Smooth muscle cell (in vitro differentiated cells): ENCODE data around the gene AMOT. TPM values are rescaled to one million over a fixed set of nuclear protein-coding genes. Genes with fewer than 3 reads are reported as not detected.

Source experiments
- DNase-seq: peaks from one replicate; lab custom pipeline; 2025; ENCODE audit not compliant: unreplicated experiment; lab: John Stamatoyannopoulos, UW
- H2AFZ ChIP-seq: fragments of 200-600 bp; sonication (generic); 2 replicates; pipeline ENCODE4 v1.6.0; 2016; ENCODE audit warnings: antibody characterized with exemption, low read depth, mild to moderate bottlenecking
- H3F3A ChIP-seq: fragments of 200-600 bp; sonication (generic); 2 replicates; pipeline ENCODE4 v1.6.0; 2017; ENCODE audit warnings: antibody characterized with exemption, low read depth
- H3K27ac ChIP-seq: fragments of 200-600 bp; sonication (generic); 2 replicates; pipeline ENCODE4 v1.5.1; 2016; ENCODE audit warnings: low read depth, mild to moderate bottlenecking
- H3K27me3 ChIP-seq: fragments of 200-600 bp; sonication (generic); 2 replicates; pipeline ENCODE4 v1.6.1; 2016; ENCODE audit warnings: low read depth, mild to moderate bottlenecking
- H3K36me3 ChIP-seq: fragments of 200-600 bp; sonication (generic); 2 replicates; pipeline ENCODE4 v1.5.1; 2016; ENCODE audit warnings: low read depth
- H3K4me1 ChIP-seq: fragments of 200-600 bp; sonication (generic); 2 replicates; pipeline ENCODE4 v1.5.1; 2016; ENCODE audit warnings: low read depth
- H3K4me2 ChIP-seq: fragments of 200-600 bp; sonication (generic); 2 replicates; pipeline ENCODE4 v1.6.0; 2016; ENCODE audit warnings: mild to moderate bottlenecking
- H3K4me3 ChIP-seq: fragments of 200-600 bp; sonication (generic); 2 replicates; pipeline ENCODE4 v1.5.1; 2016; ENCODE audit warnings: mild to moderate bottlenecking
- H3K79me2 ChIP-seq: fragments of 200-600 bp; sonication (generic); 2 replicates; pipeline ENCODE4 v1.6.0; 2016; ENCODE audit warnings: low read depth, mild to moderate bottlenecking
- H3K9ac ChIP-seq: fragments of 200-600 bp; sonication (generic); 2 replicates; pipeline ENCODE4 v1.6.0; 2016; ENCODE audit warnings: low read depth
- H3K9me3 ChIP-seq: fragments of 200-600 bp; sonication (generic); replicated peaks from 2 replicates; pipeline ENCODE4 v1.5.1; 2016; ENCODE audit warnings: low read depth
- H4K20me1 ChIP-seq: fragments of 200-600 bp; sonication (generic); 2 replicates; pipeline ENCODE4 v1.6.0; 2016; ENCODE audit warnings: low read depth
- CTCF ChIP-seq: fragments of 200-600 bp; sonication (generic); IDR thresholded peaks from 2 replicates; pipeline ENCODE4 v1.5.1; 2017; ENCODE audit warnings: borderline replicate concordance, mild to moderate bottlenecking, antibody characterized with exemption; ENCODE audit not compliant: insufficient read depth, poor library complexity, severe bottlenecking
- WGBS: methylation state at CpG from one replicate; pipeline ENCODE4 v1.1.7; 2016; ENCODE audit warnings: low lambda C conversion rate; 5-methylcytosine and 5-hydroxymethylcytosine counted together
- polyA plus RNA-seq: library from polyadenylated mRNA; unstranded; fragments of >200 nt; fragmentation: Nextera tagmentation; extraction: Ambion mirVana; gene quantifications from 2 replicates; pipeline ENCODE4 v1.2.1, GENCODE V29; 2016
- total RNA-seq: library from RNA; depleted of rRNA; stranded (reverse); fragments of >200 nt; gene quantifications from 2 replicates; pipeline ENCODE4 v1.2.3, GENCODE V29; 2014

The AMOT gene
- total and polyA plus RNA-seq, 2 experiments from 2014 or later, result 10.0 to 66.6 TPM

GRCh38 chrX:112851161-112851779, 10.6 kb upstream of the AMOT start:
- H3K36me3 ChIP-seq, result no peaks in the 10 kb centered on the region
- H3K4me1 ChIP-seq, result peaks cover 23% of the 10 kb centered on the region
- H2AFZ ChIP-seq, result no peak overlapping the region
- 46% methylated on average over 2 of the region's 2 CpGs for WGBS
- no peak for DNase-seq
- H3K27ac ChIP-seq, result peak overlapping the region; percentile 38
- peak overlapping the region; percentile 77 for H3K4me2 ChIP-seq
- no peak overlapping the region for H3K9ac ChIP-seq
- H4K20me1 ChIP-seq, result no peaks in the 10 kb centered on the region
- H3K4me3 ChIP-seq, result no peak overlapping the region
- H3F3A ChIP-seq, result peaks cover 4% of the 10 kb centered on the region
- TF ChIP-seq CTCF, result no peak
- no peaks in the 10 kb centered on the region for H3K27me3 ChIP-seq
- no peaks in the 10 kb centered on the region for H3K9me3 ChIP-seq
- no peaks in the 10 kb centered on the region for H3K79me2 ChIP-seq

GRCh38 chrX:112849016-112849415, 8.4 kb upstream of the AMOT start:
- TF ChIP-seq CTCF, result no peak
- no peak for DNase-seq
- no peak overlapping the region for H3K4me3 ChIP-seq
- no peaks in the 10 kb centered on the region for H3K27me3 ChIP-seq
- H4K20me1 ChIP-seq, result no peaks in the 10 kb centered on the region
- no peak overlapping the region for H2AFZ ChIP-seq
- H3K9ac ChIP-seq, result no peak overlapping the region
- H3K79me2 ChIP-seq, result no peaks in the 10 kb centered on the region
- no peak overlapping the region for H3K4me2 ChIP-seq
- no peaks in the 10 kb centered on the region for H3K36me3 ChIP-seq
- no peaks in the 10 kb centered on the region for H3K9me3 ChIP-seq
- H3K4me1 ChIP-seq, result peaks cover 23% of the 10 kb centered on the region
- H3K27ac ChIP-seq, result no peak overlapping the region
- H3F3A ChIP-seq, result peaks cover 10% of the 10 kb centered on the region

- DNase-seq, result no peak
- Histone ChIP-seq H4K20me1 (no peaks in the 10 kb centered on the region), H2AFZ (peak overlapping the region; percentile 82), H3K9me3 (no peaks in the 10 kb centered on the region), H3K4me3 (no peak overlapping the region), H3K27ac (no peak overlapping the region), H3K9ac (no peak overlapping the region), H3K4me1 (peaks cover 12% of the 10 kb centered on the region), H3K36me3 (no peaks in the 10 kb centered on the region), H3K4me2 (no peak overlapping the region), H3F3A (peaks cover 14% of the 10 kb centered on the region), H3K79me2 (no peaks in the 10 kb centered on the region), H3K27me3 (no peaks in the 10 kb centered on the region)
- WGBS, result 66% methylated on average over 2 of the region's 2 CpGs
- TF ChIP-seq CTCF, result no peak
Observed at GRCh38 chrX:112846782-112847181, 6.2 kb upstream of the AMOT start.

- peaks cover 10% of the 10 kb centered on the region for H3F3A ChIP-seq
- H3K4me3 ChIP-seq, result no peak overlapping the region
- H3K27me3 ChIP-seq, result no peaks in the 10 kb centered on the region
- no peaks in the 10 kb centered on the region for H3K9me3 ChIP-seq
- no peak for TF ChIP-seq CTCF
- no peak for DNase-seq
- no peaks in the 10 kb centered on the region for H4K20me1 ChIP-seq
- peak overlapping the region; percentile 82 for H2AFZ ChIP-seq
- no peaks in the 10 kb centered on the region for H3K79me2 ChIP-seq
- H3K9ac ChIP-seq, result no peak overlapping the region
- no peak overlapping the region for H3K27ac ChIP-seq
- H3K36me3 ChIP-seq, result no peaks in the 10 kb centered on the region
- no peak overlapping the region for H3K4me2 ChIP-seq
- peaks cover 8% of the 10 kb centered on the region for H3K4me1 ChIP-seq
- WGBS, result 47% methylated on average over 4 of the region's 4 CpGs
Observed at GRCh38 chrX:112846187-112846586, 5.6 kb upstream of the AMOT start.
